GM18505 (cell line): Measurements from ENCODE around the gene DUSP3.

Experiments used
- ATAC-seq: cut with Tn5 transposase; IDR thresholded peaks from one replicate; pipeline ENCODE4 v1.9.1; 2021; ENCODE audit not compliant: unreplicated experiment
- POLR2A ChIP-seq: IDR thresholded peaks from 4 replicates; pipeline ENCODE4 v1.6.1; 2011; ENCODE audit warnings: borderline replicate concordance; ENCODE audit not compliant: insufficient read depth, insufficient read length; ENCODE audit errors: extremely low read depth

The DUSP3 gene

GRCh38 chr17:43755389-43755875 is 23.3 kb downstream of the DUSP3 start:
- ATAC-seq: no peak
- TF ChIP-seq POLR2A: no peak

DNA sequence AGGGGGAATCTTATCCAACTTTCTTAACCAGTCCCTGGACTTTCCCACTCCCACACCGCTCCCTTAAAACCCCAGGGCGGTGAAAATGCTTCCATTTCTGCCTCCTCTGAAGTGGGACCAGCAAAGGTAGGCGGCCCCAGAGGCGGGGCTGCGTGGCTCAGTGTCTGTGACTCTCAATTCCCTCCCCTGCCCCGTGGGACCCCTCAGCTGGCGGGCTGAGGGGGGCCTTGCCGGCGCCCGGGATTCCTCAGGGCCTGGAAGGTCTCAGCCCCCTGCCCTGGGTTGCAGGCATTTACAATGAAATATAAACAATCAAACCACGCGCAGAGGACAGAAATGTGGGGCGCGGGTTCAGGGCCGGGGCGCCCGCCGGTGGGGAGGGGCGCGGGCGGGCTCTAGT is 23.8 kb downstream of the DUSP3 start:
- ATAC-seq: no peak
- TF ChIP-seq POLR2A: no peak

DNA sequence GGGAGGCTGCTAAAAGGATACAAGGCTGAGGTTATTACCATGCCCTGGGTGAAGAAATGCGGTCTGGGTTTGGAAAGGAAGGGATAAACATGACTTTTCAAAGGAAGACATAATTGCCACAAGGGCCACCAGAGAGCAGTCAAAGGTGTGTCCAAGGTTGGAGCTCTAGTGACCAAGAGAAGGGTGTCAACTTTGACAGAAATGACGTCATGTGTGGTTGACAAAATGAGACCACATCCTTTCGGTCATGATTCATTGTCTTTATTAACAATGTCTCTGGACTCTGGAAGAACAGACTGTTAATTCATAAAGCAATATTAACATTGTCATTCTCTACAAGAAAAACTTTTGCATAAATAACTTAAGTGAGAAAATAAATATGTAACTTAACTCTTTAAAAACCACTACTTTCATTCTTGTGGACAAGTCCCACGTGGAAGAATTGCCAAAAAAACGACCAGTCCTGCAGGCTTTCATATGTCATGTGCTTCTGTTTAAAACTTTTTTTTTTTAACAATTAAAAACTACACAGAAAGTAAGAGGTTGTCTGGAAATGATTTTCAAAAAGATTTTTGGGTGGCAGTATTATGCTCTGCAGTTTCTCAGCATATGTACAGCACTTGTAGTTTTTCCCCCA is 25.2 kb downstream of the DUSP3 start:
- no peak for ATAC-seq
- no peak for TF ChIP-seq POLR2A

- no peak for ATAC-seq
- TF ChIP-seq POLR2A: no peak
Measured at GRCh38 chr17:43750153-43750552, 28.6 kb downstream of the DUSP3 start.

GRCh38 chr17:43745541-43745940 is 33.2 kb downstream of the DUSP3 start:
- no peak for TF ChIP-seq POLR2A
- ATAC-seq: no peak

DNA sequence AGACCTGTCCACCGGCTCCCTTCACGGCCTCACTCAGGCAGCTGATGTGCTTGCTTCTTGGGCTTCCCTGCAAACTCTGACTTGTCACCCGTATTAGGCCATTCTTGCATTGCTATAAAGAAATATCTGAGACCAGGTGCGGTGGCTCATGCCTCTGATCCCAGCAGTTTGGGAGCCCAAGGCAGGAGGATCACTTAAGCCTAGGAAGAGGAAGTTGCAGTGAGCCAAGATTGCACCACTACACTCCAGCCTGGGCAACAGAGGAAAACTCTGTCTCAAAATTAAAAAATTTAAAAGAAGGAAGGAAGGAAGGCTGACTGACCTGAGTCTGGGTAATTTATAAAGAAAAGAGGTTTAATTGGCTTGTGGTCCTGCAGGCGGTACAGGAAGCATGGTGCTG is 37.1 kb downstream of the DUSP3 start:
- no peak for ATAC-seq
- no peak for TF ChIP-seq POLR2A

DNA sequence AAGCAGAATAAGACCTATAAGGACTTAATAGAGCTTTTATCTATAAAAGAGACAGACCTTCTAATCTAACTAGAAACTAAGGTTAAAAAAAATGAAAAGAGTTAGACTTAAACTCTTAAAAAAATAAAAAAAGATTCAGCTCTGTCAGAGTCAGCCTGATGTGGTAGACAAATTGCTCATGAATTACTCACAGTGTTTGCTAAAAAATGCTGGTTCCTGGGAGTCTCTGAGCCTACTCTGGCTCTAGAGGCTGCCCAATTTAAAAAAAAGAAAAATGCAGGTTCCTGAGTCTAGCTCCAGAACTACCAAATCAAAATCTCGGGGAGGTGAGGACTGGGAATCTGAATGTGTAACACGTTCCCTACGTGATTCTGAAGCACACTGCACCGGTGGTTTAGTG is 38.2 kb downstream of the DUSP3 start:
- no peak for TF ChIP-seq POLR2A
- no peak for ATAC-seq

DNA sequence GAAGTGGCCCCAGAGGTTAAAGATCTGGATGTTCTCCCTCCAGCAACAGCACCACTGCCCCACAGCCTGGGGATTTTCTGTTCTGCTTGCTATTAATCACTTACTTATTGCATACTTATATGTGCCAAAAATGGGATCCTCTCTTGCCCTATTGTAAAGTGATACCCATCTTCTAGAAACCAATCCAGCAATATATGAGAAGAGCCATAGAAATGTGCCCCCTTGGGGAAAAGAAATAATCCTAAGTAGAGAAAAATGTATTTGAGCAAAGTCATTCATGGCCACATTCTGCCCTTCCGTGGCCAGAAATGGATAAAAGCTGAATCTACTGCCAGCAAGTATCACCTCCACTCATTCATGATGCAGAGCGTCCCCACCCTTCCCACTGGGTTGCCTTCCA is 41.1 kb downstream of the DUSP3 start:
- no peak for ATAC-seq
- TF ChIP-seq POLR2A: no peak

GRCh38 chr17:43736389-43736788 is 42.4 kb downstream of the DUSP3 start:
- no peak for ATAC-seq
- TF ChIP-seq POLR2A: no peak

DNA sequence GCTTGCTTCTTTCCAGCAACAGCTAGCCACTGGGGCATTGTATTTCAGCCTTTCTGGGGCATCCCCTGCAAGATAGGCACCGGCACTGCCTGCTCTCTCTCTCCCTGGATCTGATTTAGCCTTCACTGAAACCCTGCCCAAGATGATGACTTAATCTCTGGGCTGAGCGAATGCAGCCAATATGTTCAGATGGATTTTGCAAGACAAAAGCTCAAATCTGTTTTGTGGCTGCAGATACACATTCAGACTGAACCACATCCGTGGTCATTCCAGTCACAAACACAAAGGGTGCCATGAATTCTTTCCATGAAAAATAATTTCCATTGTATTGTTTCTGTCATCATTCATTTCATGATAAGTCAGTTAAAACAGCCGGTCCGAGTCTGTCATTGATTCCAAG is 44.4 kb downstream of the DUSP3 start:
- no peak for TF ChIP-seq POLR2A
- no peak for ATAC-seq

GRCh38 chr17:43733956-43734355 is 44.8 kb downstream of the DUSP3 start:
- no peak for ATAC-seq
- TF ChIP-seq POLR2A: no peak

DNA sequence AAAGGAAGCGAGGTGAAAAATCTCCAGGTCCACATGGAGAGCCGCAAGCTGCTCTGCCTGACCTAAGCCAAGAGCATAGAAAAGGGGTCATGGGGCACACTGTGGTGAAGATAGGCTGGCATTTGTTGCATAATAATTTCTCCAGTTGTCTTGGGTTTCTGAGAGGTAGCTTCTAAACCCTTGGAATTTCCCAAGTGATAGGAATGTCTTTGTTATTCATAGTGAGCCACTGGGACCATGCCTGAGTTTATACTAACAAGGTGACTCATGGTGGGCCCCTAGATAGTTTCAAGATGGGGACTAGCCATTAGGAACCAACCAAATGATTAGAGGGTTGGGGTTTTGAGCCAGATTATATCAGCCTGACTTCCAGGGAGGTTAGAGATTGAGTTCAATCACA is 45.8 kb downstream of the DUSP3 start:
- no peak for TF ChIP-seq POLR2A
- ATAC-seq: no peak

DNA sequence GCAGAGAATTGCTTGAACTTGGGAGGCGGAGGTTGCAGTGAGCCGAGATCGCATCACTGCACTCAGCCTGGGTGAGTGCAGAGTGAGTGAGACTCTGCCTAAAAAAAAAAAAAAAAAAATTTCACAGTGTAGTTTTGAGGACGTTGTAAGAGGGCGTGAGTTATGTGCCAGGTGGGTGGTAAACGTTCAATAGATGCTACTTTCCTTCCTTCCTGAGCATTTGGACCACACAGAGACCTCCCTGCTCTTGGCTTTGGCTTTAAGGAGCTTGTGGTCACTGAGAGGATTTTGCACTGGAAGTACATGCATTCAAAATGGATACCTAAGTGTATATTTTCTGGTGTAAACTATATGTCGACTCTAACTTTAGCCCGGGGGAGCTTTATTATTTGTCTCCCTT is 50.7 kb downstream of the DUSP3 start:
- no peak for TF ChIP-seq POLR2A
- no peak for ATAC-seq

- no peak for ATAC-seq
- TF ChIP-seq POLR2A: no peak
Measured at GRCh38 chr17:43723697-43724359, 54.9 kb downstream of the DUSP3 start.
